Coronary artery (tissue), 2 donors: ENCODE results near the gene GRID2.

Experiments
- DNase-seq: peaks from one replicate; pipeline ENCODE4 v3.0.0-alpha.2; 2017; ENCODE audit warnings: low spot score
- H3K27ac ChIP-seq, 2 donors: fragments of 200-600 bp; sonication (generic); one replicate each; pipeline ENCODE4 v1.5.1; 2016 to 2019
- H3K4me3 ChIP-seq: fragments of 200-600 bp; sonication (generic); 2 replicates; pipeline ENCODE4 v1.5.1; 2016; ENCODE audit warnings: mild to moderate bottlenecking, moderate library complexity
- TF ChIP-seq, protein P1 (sequence below): fragments of 200-600 bp; sonication (generic); IDR thresholded peaks from one replicate; pipeline ENCODE4 v1.5.1; 2019; ENCODE audit warnings: antibody characterized with exemption

Gene GRID2

GRCh38 chr4:93448691-93449293 lies 1145.0 kb downstream of the GRID2 start:
- Histone ChIP-seq H3K4me3 (no peak overlapping the region), H3K27ac (no peak overlapping the region)
- TF ChIP-seq, protein P1, sequence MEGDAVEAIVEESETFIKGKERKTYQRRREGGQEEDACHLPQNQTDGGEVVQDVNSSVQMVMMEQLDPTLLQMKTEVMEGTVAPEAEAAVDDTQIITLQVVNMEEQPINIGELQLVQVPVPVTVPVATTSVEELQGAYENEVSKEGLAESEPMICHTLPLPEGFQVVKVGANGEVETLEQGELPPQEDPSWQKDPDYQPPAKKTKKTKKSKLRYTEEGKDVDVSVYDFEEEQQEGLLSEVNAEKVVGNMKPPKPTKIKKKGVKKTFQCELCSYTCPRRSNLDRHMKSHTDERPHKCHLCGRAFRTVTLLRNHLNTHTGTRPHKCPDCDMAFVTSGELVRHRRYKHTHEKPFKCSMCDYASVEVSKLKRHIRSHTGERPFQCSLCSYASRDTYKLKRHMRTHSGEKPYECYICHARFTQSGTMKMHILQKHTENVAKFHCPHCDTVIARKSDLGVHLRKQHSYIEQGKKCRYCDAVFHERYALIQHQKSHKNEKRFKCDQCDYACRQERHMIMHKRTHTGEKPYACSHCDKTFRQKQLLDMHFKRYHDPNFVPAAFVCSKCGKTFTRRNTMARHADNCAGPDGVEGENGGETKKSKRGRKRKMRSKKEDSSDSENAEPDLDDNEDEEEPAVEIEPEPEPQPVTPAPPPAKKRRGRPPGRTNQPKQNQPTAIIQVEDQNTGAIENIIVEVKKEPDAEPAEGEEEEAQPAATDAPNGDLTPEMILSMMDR: no peak
- no peak for DNase-seq

DNA sequence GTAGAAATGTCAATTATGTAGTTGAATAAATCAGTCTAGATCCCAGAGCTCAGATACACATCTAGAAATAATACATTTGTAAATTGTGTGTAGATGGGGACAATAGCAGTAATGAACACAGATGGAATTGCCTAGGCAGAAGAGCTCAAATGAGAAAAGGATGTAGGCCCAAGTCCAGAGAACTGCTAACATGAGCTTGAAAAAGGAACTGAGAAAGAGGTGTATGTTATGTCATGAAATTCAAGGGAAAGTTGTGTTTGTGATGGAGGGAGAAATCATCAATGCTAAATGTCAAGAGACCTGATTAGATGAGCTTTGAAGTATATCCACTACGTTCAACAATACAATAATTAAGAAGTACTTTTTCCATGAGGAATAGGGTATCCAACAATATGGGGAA lies 1148.2 kb downstream of the GRID2 start:
- DNase-seq: no peak
- Histone ChIP-seq H3K4me3 (no peak overlapping the region), H3K27ac (no peak overlapping the region)
- TF ChIP-seq, protein P1: no peak

DNA sequence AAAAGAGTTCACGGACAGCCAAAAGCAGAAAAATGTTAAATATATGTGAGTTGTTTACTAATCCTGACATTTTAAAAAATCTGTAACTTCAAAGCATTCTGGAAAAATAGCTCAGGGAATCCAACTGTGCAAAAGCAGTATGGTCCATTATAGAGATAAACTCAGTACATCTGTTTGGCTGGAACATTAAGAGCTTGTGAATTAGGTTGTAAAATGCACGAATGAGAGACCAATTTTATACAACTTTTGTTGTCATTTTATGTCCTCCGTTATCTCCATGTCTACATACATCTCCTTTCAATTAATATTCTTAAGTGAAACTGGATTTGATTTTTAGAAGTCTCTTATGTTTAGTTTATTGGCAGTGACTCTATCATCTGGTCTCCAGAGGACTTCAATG lies 1157.8 kb downstream of the GRID2 start:
- no peak for DNase-seq
- TF ChIP-seq, protein P1: no peak
- Histone ChIP-seq H3K27ac (no peak overlapping the region), H3K4me3 (no peak overlapping the region)

DNA sequence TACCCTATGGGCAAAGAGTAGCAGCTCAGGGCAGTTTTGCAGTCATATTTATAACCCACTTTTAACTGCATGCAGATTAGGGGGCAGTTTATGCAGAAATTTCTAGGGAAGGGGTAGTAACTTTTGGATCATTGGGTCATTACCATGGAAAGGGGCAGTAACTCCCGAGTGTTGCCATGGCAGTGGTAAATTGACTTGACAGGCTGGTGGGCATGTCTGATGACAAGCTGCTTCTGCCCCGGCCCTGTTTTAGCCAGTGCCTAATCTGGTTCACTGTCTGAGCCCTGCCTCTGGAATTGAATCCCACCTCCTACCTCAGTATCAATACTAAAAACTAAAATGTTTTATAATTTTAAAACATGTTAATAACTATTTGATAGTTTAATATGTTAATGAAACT lies 1162.7 kb downstream of the GRID2 start:
- Histone ChIP-seq H3K4me3 (no peak overlapping the region), H3K27ac (no peak overlapping the region)
- TF ChIP-seq, protein P1: no peak
- DNase-seq: no peak

DNA sequence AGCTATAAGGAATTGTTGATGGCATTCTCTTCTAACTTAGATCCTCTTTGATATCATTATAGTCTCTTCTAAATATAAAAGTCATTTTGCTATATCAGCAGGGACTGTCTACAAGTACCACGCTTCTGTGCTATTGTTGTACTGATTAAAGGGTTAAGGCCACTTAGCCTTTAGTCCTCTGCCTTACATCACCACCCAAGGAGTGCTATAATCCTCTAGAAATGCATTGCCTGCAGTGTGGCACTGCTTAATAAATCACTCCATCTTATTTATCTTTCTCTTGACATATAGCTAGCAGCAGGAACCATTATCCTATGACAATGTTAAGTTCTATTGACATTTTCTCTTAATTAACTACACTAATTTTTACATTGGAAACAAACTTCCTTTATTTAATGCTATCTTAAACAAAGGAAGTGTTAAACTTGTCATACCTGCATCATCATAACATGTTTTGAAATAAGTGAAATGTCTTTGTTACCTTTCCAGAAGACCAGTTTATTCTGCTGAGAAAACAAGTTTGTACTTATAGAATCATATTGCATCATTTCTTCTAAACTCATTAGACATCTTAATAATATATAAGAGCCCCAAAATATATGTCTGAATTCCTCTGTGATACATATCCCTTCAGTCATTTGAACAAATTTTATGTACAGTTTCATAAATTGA lies 1163.9 kb downstream of the GRID2 start:
- TF ChIP-seq, protein P1: no peak
- no peak overlapping the region for H3K4me3 ChIP-seq
- no peak for DNase-seq

DNA sequence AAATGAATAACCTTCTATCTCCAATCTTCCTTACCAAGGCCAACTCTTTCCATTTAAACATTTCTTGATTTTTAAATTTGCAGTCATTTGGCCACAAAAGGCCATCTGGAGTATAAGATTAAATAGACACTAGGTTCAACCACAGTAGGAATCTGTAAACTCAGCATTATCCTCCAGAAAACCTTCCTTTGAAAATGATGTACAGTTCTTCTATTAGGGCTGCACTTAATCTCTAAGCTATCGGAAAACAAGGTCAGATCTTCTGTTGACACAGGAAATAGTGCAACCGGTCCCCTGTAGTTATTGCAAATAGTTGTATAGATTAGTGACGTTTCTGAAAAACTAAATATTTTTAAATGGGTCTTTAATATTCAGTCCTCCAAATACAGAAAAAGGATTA lies 1165.8 kb downstream of the GRID2 start:
- H3K4me3 ChIP-seq: no peak overlapping the region
- no peak for DNase-seq
- TF ChIP-seq, protein P1: no peak

More for the DNA sequence above, 1163.9 kb downstream of the GRID2 start:
- no peak overlapping the region for H3K27ac ChIP-seq

DNA sequence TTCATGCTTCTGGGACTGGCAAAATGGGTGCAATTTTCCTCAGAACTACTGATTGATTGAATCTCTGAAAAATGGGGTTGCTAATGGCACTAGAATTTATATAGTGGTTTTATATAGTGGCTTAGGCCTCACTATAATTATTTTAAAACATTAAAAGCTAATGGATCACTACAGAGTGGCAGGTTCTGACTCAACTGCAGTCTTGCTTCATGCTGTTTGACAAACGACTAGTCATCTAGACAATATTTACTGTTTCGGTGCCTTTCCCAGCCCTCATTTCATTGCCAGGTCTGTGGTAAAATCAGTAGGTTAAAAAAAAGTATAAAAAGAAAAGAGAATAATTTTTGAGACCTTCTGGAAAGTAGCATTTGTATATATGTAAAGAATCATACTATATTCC lies 1172.0 kb downstream of the GRID2 start:
- TF ChIP-seq, protein P1: no peak
- Histone ChIP-seq H3K4me3 (no peak overlapping the region), H3K27ac (no peak overlapping the region)
- DNase-seq: no peak

More for the DNA sequence above, 1165.8 kb downstream of the GRID2 start:
- H3K27ac ChIP-seq: no peak overlapping the region
